WTC11 (cell line): ENCODE results near the gene PDE5A.

Source experiments
- AFF4 ChIP-seq: sonication (generic); formaldehyde crosslinking; IDR thresholded peaks from 2 replicates; pipeline ENCODE4 v1.8.1; 2023; ENCODE audit warnings: mild to moderate bottlenecking, missing genetic modification reagents, borderline replicate concordance
- ATF2 ChIP-seq: sonication (generic); formaldehyde crosslinking; IDR thresholded peaks from 2 replicates; pipeline ENCODE4 v1.8.1; 2022; ENCODE audit warnings: low read depth, missing genetic modification reagents, borderline replicate concordance
- ATF3 ChIP-seq: sonication (generic); formaldehyde crosslinking; conservative IDR thresholded peaks from 2 replicates; pipeline ENCODE4 v1.8.1; 2022; ENCODE audit warnings: mild to moderate bottlenecking, missing genetic modification reagents
- CREM ChIP-seq: sonication (generic); formaldehyde crosslinking; IDR thresholded peaks from 2 replicates; pipeline ENCODE4 v1.8.1; 2022; ENCODE audit warnings: mild to moderate bottlenecking, missing genetic modification reagents, moderate library complexity
- CTCF ChIP-seq: fragments of 200-600 bp; IDR thresholded peaks from 2 replicates; pipeline ENCODE4 v1.8.0; 2022; ENCODE audit warnings: antibody characterized with exemption
- ESRRA ChIP-seq: sonication (generic); formaldehyde crosslinking; IDR thresholded peaks from 2 replicates; pipeline ENCODE4 v1.8.1; 2022; ENCODE audit warnings: mild to moderate bottlenecking, missing genetic modification reagents, borderline replicate concordance
- GABPB1 ChIP-seq: sonication (generic); formaldehyde crosslinking; IDR thresholded peaks from 2 replicates; pipeline ENCODE4 v1.8.1; 2023; ENCODE audit warnings: mild to moderate bottlenecking, missing genetic modification reagents
- GTF2I ChIP-seq: fragments of 250-450 bp; sonication (Bioruptor Pico); conservative IDR thresholded peaks from 2 replicates; pipeline ENCODE4 v1.4.0; 2021; ENCODE audit warnings: mild to moderate bottlenecking
- IRF1 ChIP-seq: sonication (generic); formaldehyde crosslinking; IDR thresholded peaks from 2 replicates; pipeline ENCODE4 v1.8.0; 2023; ENCODE audit warnings: missing genetic modification reagents
- TCF7 ChIP-seq: sonication (generic); formaldehyde crosslinking; IDR thresholded peaks from 2 replicates; pipeline ENCODE4 v1.8.0; 2022; ENCODE audit warnings: mild to moderate bottlenecking, low read depth, missing genetic modification reagents, moderate library complexity
- TEAD4 ChIP-seq: sonication (generic); formaldehyde crosslinking; IDR thresholded peaks from 2 replicates; pipeline ENCODE4 v1.8.0; 2022; ENCODE audit warnings: mild to moderate bottlenecking, missing genetic modification reagents
- USF2 ChIP-seq: sonication (generic); formaldehyde crosslinking; IDR thresholded peaks from 2 replicates; pipeline ENCODE4 v1.8.1; 2023; ENCODE audit warnings: mild to moderate bottlenecking, missing genetic modification reagents, moderate library complexity
- ZNF138 ChIP-seq: sonication (generic); formaldehyde crosslinking; conservative IDR thresholded peaks from 2 replicates; pipeline ENCODE4 v1.8.1; 2022; ENCODE audit warnings: mild to moderate bottlenecking, moderate library complexity, missing genetic modification reagents
- ZNF232 ChIP-seq: sonication (generic); formaldehyde crosslinking; IDR thresholded peaks from 2 replicates; pipeline ENCODE4 v1.8.0; 2022; ENCODE audit warnings: mild to moderate bottlenecking, missing genetic modification reagents

GRCh38 chr4:119477412-119478053 is 151.1 kb downstream of the PDE5A start:
- TF ChIP-seq CTCF (no peak), ATF3 (CRISPR knock-in tag) (no peak), ZNF232 (CRISPR knock-in tag) (no peak), ATF2 (no peak), CREM (CRISPR knock-in tag) (no peak), TCF7 (CRISPR knock-in tag) (no peak), TEAD4 (CRISPR knock-in tag) (no peak), IRF1 (CRISPR knock-in tag) (no peak), GABPB1 (CRISPR knock-in tag) (no peak), ZNF138 (CRISPR knock-in tag) (no peak), GTF2I (CRISPR knock-in tag) (no peak), AFF4 (CRISPR knock-in tag) (no peak), USF2 (no peak), ESRRA (CRISPR knock-in tag) (no peak)
